Measurements from ENCODE around the gene SLC12A5.

SLC12A5 gene

DNA sequence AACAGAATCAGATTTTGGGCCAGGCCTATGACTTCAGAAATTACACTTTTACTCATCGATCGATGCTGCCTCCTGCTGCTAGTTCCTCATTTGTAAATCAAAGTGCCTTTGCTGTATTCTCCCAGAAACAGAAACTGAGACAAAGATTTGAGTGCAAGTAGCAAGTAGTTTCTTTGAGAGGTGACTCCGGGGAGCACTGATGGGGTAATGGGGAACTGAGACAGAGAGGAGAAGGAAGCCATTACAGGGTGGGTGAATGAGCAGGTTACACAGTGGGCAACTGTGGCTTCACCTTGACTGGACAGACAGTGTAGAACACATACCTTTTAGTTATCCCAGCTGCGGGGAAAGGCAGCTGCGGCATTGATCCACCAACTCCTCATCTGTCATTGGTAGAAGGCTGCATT lies 79.4 kb downstream of the SLC12A5 start:
- no peak for DNase-seq (ENCODE audit: low read depth, low spot score)

DNA sequence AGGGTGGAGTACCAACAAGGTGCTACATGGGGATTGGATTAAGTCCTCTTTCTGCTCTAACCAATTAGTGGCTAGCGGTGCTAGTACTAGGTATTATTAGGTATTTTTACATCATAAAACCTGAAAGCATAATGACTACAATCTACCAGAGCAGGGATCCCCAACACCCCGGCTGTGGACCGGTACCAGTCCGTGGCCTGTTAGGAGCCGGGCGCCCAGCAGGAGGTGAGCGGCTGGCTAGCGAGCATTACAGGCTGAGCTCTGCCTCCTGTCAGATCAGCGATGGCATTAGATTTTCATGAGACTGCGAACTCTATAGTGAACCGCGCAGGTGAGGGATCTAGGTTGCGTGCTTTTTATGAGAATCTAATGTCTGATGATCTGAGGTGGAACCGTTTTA lies 80.0 kb downstream of the SLC12A5 start:
- no peak for DNase-seq (ENCODE audit: low read depth, low spot score)
